ENCODE results near the gene OR13C2.
"Not testable (repeated sequence)": the region's sequence is repeated elsewhere in the genome, so short reads cannot be mapped to it uniquely, and the experiment has no call there.

OR13C2 gene

GRCh38 chr9:104605527-104605926, at the start of gene OR13C2:
Gene OR13C2 (minus strand): TSS chr9:104605627. CDS start chr9:104605627, 0 bp downstream.
- not testable (repeated sequence) for DNase-seq (ENCODE audit: low read depth in 3 of 3)

- no peak for DNase-seq (ENCODE audit: low read depth in 3 of 3)
Measured at GRCh38 chr9:104635456-104635855, 30.0 kb upstream of the OR13C2 start.

- DNase-seq (ENCODE audit: low read depth in 3 of 3) = no peak
Measured at GRCh38 chr9:104633976-104634520, 28.6 kb upstream of the OR13C2 start.

DNA sequence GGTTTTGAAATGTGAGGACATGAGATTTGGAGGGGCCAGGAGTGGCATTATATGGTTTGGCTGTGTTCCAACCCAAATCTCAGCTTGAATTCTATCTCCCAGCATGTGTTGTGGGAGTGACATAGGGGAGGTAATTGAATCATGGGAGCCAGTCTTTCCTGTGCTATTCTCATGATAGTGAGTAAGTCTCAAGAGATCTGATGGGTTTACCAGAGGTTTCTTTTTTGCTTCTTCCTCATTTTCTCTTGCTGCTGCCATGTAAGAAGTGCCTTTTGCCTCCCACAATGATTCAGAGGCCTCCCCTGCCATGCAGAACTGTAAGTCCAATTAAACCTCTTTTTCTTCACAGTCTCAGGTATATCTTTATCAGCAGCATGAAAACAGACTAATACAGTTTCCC, 20.5 kb upstream of the OR13C2 start:
- DNase-seq (ENCODE audit: low read depth in 3 of 3) = not testable (repeated sequence)

DNA sequence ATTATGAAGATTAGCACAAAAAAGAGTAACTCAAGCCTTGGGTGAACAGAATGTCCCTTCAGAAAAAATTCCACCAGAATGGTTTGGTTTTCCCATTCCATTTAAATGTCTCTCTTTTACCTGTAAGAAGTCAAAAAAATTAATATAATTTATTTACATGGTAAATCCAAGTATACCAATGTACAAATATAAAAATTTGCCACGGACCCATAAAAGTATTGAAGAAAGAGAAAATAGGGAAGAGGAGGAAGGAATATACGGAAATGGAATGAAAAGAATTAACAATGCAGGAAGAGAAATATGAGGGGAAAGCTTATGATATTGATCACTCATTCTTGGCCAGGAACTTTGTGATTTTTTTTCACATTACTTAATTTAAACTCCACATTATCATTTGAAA, 12.7 kb upstream of the OR13C2 start, which contains the start of gene OR13C9:
Gene OR13C9, minus strand, starts transcription at position 101 of the 400 bp plus-strand sequence. Its CDS starts 0 bp downstream, at position 101.
- DNase-seq (ENCODE audit: low read depth in 3 of 3) = no peak

GRCh38 chr9:104617418-104617817, 12.0 kb upstream of the OR13C2 start:
- DNase-seq (ENCODE audit: low read depth in 3 of 3) = no peak

DNA sequence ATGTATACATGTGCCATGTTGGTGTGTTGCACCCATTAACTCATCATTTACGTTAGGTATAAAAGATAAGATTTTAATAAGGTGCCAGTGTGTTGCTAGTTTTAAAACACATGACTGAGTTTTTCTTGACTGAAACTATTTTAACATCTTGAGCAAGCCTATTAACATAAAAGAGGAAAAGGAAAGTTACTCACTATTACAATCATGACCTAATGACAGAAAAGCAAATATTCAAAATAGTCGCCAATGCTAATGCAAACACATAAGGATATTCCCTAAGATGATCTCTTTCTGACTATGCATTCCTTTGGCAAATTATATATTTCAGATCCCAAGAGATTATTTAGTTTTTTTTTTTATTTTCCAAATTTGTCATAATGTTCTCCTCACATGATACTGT, 5.8 kb upstream of the OR13C2 start:
- DNase-seq (ENCODE audit: low read depth in 3 of 3) = no peak

- no peak for DNase-seq (ENCODE audit: low read depth in 3 of 3)
Measured at GRCh38 chr9:104608336-104608735, 2.9 kb upstream of the OR13C2 start.

- DNase-seq (ENCODE audit: low read depth in 3 of 3) = no peak
Measured at GRCh38 chr9:104606152-104606551, 725 bp upstream of the OR13C2 start.

GRCh38 chr9:104604801-104605200, 626 bp downstream of the OR13C2 start:
- no peak for DNase-seq (ENCODE audit: low read depth in 3 of 3)

DNA sequence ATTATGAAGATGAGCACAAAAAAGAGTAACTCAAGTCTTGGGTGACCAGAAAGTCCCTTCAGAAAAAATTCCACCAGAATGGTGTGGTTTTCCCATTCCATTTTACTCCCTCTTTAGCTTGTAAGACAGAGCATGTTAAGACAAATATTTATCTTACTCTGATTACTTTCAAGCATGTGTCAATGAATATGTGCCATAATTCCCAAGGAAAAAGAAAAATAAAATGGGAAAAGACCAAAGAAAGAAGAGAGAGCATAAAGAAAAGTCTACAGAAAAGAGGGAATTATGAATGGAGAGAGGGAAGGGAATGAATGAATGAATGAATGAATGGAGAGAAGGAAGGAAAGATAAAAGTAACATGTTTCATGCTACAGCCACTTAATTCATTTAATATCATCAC, 6.1 kb downstream of the OR13C2 start, which contains the start of gene OR13C5:
Gene OR13C5, minus strand, starts transcription at position 101 of the 400 bp plus-strand sequence. Its CDS starts 0 bp downstream, at position 101.
- DNase-seq (ENCODE audit: low read depth in 3 of 3) = not testable (repeated sequence)

- not testable (repeated sequence) for DNase-seq (ENCODE audit: low read depth in 3 of 3)
Measured at GRCh38 chr9:104598749-104599148, 6.7 kb downstream of the OR13C2 start.

DNA sequence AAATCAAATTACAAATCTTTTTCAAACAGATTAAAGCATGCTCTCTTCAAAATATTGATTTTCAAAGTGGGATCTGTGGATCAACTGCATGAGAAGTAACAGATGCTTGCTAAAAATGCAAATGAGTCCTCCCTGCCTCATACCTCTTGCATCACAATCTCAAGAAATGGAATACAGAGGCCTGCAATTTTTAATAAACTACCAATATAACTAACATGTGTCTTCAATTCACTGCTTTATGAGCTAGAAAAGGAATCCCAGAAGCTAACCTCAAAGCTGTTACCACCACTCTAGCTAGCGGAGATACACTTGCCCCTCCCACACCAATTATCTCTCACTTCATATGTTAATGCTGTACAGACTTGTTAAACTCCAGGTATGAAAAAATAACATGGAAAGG, 15.8 kb downstream of the OR13C2 start:
- DNase-seq (ENCODE audit: low read depth in 3 of 3) = no peak

- no peak for DNase-seq (ENCODE audit: low read depth in 3 of 3)
Measured at GRCh38 chr9:104586496-104587180, 18.8 kb downstream of the OR13C2 start.

GRCh38 chr9:104580562-104580961, 24.9 kb downstream of the OR13C2 start:
- DNase-seq (ENCODE audit: low read depth in 3 of 3) = no peak

- DNase-seq (ENCODE audit: low read depth in 3 of 3) = no peak
Measured at GRCh38 chr9:104577263-104577662, 28.2 kb downstream of the OR13C2 start.

- no peak for DNase-seq (ENCODE audit: low read depth in 3 of 3)
Measured at GRCh38 chr9:104575456-104575855, 30.0 kb downstream of the OR13C2 start.

- no peak for DNase-seq (ENCODE audit: low read depth in 3 of 3)
Measured at GRCh38 chr9:104572612-104573011, 32.8 kb downstream of the OR13C2 start.

GRCh38 chr9:104568868-104569267, 36.6 kb downstream of the OR13C2 start, which contains the start of gene OR13C8:
Gene OR13C8 (plus strand): TSS chr9:104569168. CDS start chr9:104569168, 0 bp downstream.
- DNase-seq (ENCODE audit: low read depth in 3 of 3) = no peak

DNA sequence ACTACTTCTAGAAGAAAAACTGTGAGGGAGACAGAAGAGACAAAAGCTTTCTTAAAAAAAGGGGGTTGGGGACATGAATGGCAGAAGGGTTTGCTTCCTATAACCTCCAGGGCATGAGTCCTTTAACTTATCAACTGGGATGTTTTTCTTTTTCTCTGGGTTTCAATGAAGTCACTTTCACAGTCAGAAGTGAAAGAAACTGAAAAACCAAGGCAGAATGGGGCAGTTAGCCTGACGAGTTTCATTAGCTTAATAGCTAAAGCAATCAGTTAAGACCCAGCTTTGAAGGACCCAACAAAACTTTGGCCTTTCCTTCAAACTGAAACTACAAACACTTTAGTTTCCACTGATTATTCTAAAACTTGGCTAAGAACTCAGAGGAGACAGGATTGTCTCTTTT, 41.1 kb downstream of the OR13C2 start:
- no peak for DNase-seq (ENCODE audit: low read depth in 3 of 3)

GRCh38 chr9:104556830-104557634, 48.4 kb downstream of the OR13C2 start:
- no peak for DNase-seq (ENCODE audit: low read depth in 3 of 3)

DNA sequence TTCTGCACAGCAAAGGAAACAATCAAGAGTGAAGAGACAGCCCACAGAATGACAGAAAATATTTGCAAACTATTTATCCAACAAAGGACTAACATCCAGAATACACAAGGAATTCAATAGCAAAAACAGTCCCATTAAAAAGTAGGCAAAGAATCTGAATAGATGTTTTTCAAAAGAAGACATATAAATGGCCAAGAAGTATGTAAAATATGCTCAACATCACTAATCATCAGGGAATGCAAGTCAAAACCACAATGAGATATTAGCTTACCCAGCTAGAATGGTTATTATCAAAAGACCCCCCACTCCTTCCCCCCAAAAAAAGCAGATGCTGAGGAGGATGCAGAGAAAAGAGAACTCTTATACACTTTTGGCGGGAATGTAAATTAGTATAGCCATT, 49.9 kb downstream of the OR13C2 start:
- no peak for DNase-seq (ENCODE audit: low read depth in 3 of 3)

All from stimulated activated CD4-positive, alpha-beta T cell treated with anti-CD3 and anti-CD28 coated beads, TNF-alpha, amount 100 ng/mL, for 4 hours (primary cell).